GM21381 (cell line): Measurements from ENCODE around the gene CD8B2.
"Not testable (repeated sequence)": the region's sequence is repeated elsewhere in the genome, so short reads cannot be mapped to it uniquely, and the experiment has no call there.

ENCODE experiments used
- ATAC-seq: cut with Tn5 transposase; IDR thresholded peaks from one replicate; pipeline ENCODE4 v1.9.1; 2021; ENCODE audit warnings: mild to moderate bottlenecking, moderate library complexity; ENCODE audit not compliant: unreplicated experiment

Gene CD8B2

GRCh38 chr2:106511476-106511901 is 24.3 kb downstream of the CD8B2 start:
- not testable (repeated sequence) for ATAC-seq

- ATAC-seq = not testable (repeated sequence)
These were observed 24.8 kb downstream of the CD8B2 start for GRCh38 chr2:106511934-106512333.

- ATAC-seq = not testable (repeated sequence)
These were observed 26.2 kb downstream of the CD8B2 start for GRCh38 chr2:106513391-106513790.

DNA sequence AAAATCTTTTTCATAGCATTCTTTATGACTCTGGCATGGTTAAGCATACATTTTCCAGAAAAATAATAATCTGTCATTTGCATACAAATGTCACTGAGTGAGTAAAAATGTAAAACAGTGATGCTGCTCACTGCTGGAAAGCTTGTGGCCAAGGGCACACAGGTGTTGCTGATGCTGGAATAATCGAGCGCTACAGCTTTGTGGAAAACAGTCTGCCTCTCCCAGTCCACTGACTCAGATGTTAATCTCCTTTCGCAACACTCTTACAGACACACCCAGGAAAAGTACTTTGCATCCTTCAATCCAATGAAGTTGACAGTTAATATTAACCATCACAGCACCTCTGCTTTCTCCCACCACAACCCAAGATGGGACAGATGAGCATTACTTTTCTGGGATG is 27.7 kb downstream of the CD8B2 start:
- ATAC-seq = not testable (repeated sequence)

GRCh38 chr2:106516436-106516835 is 29.3 kb downstream of the CD8B2 start:
- ATAC-seq = no peak

DNA sequence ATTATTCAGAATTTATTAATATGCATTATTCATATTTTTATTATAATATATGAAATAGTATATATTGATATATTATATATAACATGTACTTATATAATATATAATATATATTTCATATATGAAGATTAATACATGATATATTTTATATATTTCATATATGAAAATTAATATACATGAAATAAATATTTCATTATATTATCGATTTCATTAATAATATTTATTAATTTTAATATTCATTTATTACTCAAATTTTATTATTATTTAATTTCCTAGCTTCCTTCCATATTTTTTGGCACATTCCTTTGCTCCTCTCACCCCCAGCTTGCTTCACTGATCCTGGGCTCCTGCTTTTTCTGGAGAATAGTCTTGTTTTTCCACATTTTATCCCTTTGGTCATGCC is 29.7 kb downstream of the CD8B2 start:
- ATAC-seq = no peak

DNA sequence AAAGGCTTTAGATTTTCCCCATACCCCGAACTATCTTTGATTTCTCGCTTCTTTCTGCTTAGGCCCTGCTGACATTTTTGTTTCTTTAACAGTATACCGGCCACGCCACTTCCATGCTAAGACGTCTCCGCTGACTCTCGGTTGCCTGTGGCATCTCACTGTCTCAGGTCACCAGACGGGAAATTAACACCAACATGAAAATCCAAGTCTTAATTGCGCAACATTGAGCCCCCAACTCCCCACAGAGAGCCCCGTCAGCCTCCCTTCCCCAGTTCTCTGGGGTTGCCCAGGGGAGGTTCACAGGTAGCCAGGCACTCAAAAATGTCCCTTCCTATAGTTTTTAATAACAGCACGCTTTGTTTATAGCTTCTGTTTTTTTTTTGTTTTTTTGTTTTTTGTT is 30.2 kb downstream of the CD8B2 start:
- no peak for ATAC-seq

- ATAC-seq = no peak
These were observed 32.6 kb downstream of the CD8B2 start for GRCh38 chr2:106519767-106520166.

DNA sequence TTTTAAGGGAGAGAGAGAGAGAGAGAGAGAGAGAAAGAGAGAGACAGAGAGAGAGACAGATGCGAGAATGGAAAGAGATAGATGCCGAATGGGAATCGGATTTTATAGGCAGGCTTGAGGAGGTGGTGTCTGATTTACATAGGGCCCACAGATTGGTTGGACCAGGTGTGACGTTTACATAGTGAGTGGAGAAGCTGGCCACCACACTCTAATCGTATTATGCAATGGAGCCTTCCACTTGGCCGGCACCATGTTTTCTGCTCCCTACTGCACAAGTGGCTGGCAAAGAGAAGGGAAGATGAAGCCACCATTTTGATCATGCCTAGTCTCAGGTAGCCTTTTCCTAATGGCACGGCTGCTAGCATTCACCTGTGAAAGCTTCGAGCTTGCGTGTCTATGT is 33.9 kb downstream of the CD8B2 start:
- no peak for ATAC-seq

DNA sequence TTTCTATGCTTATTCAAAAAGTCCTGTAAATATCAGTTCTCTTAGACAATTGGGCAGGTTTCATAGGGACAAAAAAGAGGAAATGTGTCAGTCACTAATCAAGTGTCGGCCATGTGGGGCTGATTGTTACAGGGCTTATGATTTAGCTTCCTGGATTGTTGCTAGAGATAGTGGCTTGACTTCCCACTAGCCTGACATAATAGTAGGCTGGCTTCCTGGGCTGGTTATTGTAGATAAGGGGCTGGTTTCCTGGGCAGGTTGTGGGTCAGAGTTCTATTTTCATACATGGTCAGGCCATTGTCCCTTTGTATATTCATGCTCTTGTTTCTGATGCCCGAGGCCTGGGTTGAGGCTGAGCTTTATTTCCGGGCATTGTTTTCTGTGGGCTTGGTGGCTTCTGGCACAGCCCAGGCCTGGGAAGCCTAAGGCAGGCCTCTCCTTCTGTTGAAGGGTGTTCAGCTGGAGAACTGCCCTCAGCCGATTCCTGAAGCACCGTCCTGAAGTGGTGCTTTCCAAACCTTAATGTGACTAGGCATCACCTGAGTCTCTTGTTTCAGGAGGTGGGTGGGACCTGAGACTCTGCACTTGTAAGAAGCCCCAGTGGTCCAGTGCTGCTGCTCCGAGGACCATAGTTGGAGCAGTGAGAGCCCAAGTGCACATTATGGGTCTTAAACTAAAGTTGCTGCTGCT is 37.0 kb downstream of the CD8B2 start:
- no peak for ATAC-seq

DNA sequence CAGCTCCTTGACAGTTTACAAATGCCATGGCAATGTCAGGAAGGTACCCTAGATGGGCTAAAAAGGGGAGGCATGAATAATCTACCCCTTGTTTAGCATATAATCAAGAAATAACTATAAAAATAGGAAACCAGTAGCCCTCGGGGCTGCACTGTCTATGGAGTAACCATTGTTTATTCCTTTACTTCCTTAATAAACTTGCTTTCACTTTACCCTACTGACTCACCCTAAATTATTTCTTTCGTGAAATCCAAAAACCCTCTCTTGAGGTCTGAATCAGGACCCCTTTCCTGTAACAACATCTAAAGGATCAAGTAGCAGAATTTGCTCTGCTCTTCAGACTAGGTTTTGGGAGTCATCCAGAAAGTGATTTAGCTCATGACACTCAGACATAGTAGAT is 43.7 kb downstream of the CD8B2 start:
- ATAC-seq = no peak

- ATAC-seq = no peak
These were observed 44.6 kb downstream of the CD8B2 start for GRCh38 chr2:106531676-106532214.

GRCh38 chr2:106532236-106532635 is 45.1 kb downstream of the CD8B2 start:
- no peak for ATAC-seq

DNA sequence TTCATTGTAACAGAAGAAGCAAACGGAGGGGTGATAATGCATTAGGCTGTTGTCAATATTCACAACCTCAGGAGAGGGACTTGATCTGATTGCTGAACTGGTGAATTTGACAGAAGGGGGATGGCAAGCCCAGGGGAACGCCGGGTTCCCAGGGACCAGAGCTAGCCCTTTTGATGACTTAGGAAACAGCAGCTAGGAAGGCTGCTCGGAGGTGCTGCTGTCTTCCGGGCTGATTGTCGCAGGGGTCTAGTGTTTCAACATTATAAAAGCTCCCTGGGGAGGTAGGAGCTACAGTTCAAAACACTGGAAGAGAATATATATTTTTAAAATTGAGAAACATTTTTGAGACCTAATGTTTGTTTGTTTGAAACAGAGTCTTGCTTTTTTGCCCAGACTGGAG is 47.3 kb downstream of the CD8B2 start:
- no peak for ATAC-seq

DNA sequence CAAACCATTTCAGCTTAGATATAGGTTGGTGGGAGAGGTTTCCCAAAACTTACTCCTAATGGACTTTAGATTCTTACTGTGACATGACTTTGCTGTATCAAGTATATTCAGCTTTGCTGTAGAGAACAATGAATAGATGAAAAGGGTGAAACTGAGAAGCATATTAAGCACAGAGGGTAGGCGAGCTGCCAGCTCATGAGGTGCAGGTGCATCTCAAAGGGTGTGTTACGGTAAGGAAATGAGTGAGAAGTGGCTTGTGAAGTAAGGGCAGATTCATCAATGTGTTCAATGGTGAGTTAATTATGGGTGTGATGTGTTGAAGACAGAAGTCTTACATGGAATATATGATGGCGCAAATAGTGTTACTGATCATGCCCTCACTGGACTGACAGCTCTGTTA is 49.3 kb downstream of the CD8B2 start:
- ATAC-seq = no peak

- ATAC-seq = no peak
These were observed 49.9 kb downstream of the CD8B2 start for GRCh38 chr2:106537047-106537446.

DNA sequence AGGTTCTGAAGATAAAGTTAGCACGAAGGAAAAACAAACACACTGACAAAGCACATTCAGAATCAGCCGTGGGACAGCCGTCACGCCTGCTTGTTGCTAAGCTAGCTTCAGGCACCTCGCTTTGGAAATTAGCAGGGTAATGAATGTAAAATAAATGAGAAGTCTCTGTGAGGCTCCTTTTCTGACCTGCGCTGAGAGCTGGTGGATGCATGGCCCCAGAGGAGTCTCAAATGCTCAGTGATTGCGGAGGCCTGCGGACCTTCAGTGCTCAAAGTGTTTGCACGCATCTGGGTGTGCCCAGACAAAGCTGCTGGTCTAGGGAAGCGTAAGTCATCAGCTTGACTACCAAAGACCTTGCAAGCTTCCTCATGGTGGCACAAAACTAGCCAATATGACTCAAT is 50.6 kb downstream of the CD8B2 start:
- no peak for ATAC-seq

- ATAC-seq = no peak
These were observed 53.7 kb downstream of the CD8B2 start for GRCh38 chr2:106540886-106541285.

GRCh38 chr2:106541333-106541732 is 54.2 kb downstream of the CD8B2 start:
- no peak for ATAC-seq

DNA sequence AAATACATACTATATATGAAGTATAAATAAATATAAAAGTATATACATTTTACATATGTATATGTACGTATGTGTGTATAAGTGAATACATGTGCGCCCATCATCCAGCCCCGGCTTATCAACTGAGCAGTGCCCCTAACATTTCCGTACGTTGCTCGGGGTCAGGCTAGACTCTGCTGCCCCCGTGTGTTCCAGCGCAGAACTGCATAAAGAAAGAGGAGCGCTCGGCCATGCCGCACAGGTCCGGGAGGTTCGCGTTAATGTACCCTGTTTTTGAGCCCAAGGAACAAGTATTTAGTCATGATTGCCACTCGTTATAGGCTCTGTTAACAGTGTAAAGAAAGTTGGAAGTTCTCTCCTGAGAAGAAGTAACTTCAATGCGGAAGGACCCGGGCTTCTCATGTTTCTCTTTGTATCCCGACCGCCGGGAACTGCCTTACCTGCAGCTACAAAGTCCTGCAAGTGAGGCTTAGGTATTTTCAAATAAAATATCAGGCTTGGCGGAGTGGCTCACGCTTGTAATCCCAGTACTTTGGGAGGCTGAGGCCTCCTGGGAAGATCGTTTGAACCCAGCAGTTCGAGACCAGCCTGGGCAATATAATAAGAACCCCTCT is 55.7 kb downstream of the CD8B2 start:
- peak; percentile 98 for ATAC-seq

GRCh38 chr2:106545007-106545406 is 57.8 kb downstream of the CD8B2 start:
- no peak for ATAC-seq

DNA sequence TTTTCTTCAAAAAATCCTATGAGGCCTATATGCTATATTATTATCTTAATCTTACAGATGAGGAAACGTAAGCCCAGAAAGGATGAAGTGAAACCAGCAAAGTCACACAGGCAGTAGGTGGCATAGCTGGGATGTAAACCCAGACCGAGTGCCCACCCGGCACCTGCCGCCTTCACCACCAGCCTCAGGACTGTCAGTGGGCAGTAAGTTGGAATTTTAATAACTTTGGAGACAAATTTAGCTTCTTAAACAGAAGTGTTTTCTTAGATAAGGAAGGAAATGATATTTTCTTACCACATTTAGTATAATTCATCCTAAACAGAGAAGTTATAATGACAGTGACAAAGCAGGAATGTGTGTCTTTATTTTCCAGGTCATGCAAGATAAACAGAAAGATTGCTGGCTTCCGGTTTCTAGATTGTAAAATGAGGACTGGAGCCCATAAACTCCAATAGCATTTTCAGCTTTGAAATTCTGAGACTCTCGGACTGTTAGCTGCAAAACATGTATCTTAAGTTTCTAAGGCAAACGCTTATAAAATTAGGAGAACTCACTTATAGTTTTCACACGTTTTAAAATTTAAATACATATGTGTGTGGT is 59.3 kb downstream of the CD8B2 start:
- no peak for ATAC-seq
